ENCODE measurements around the gene ZNF784. TPM values are rescaled to one million over a fixed set of nuclear protein-coding genes. Genes with fewer than 3 reads are reported as not detected.

ZNF784 gene
- total RNA-seq, 6 donors from 2014 or later = 6.8 to 14.7 (median 8.6) TPM

- peaks cover 5 to 18% (median 8%) of the 10 kb centered on the region in 4 donors for H3K36me3 ChIP-seq
- H3K4me3 ChIP-seq = peak overlapping the region; percentile 52 to 96 (median 84)
- 52 to 57% methylated on average over 11 to 14 of the region's 14 CpGs for WGBS, 2 donors
- TF ChIP-seq, protein P1, sequence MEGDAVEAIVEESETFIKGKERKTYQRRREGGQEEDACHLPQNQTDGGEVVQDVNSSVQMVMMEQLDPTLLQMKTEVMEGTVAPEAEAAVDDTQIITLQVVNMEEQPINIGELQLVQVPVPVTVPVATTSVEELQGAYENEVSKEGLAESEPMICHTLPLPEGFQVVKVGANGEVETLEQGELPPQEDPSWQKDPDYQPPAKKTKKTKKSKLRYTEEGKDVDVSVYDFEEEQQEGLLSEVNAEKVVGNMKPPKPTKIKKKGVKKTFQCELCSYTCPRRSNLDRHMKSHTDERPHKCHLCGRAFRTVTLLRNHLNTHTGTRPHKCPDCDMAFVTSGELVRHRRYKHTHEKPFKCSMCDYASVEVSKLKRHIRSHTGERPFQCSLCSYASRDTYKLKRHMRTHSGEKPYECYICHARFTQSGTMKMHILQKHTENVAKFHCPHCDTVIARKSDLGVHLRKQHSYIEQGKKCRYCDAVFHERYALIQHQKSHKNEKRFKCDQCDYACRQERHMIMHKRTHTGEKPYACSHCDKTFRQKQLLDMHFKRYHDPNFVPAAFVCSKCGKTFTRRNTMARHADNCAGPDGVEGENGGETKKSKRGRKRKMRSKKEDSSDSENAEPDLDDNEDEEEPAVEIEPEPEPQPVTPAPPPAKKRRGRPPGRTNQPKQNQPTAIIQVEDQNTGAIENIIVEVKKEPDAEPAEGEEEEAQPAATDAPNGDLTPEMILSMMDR (IDR thresholded peaks at IDR 0.05) = no peak
- no peak for TF ChIP-seq POLR2A (IDR thresholded peaks at IDR 0.05)
- TF ChIP-seq POLR2AphosphoS5 (IDR thresholded peaks at IDR 0.05) = no peak
- no peak for TF ChIP-seq EP300 (IDR thresholded peaks at IDR 0.05)
- H3K27me3 ChIP-seq = no peaks in the 10 kb centered on the region
- H3K9me3 ChIP-seq = no peaks in the 10 kb centered on the region
- DNase-seq = no peak
- peak overlapping the region; percentile 57 to 89 (median 85) for H3K27ac ChIP-seq
- no peak for ATAC-seq (ENCODE audit: low FRiP score in 2 of 2)
- H3K4me1 ChIP-seq = peaks cover 44 to 63% (median 45%) of the 10 kb centered on the region in 4 donors
These were observed 22.7 kb upstream of the ZNF784 start for GRCh38 chr19:55646889-55647731.

DNA sequence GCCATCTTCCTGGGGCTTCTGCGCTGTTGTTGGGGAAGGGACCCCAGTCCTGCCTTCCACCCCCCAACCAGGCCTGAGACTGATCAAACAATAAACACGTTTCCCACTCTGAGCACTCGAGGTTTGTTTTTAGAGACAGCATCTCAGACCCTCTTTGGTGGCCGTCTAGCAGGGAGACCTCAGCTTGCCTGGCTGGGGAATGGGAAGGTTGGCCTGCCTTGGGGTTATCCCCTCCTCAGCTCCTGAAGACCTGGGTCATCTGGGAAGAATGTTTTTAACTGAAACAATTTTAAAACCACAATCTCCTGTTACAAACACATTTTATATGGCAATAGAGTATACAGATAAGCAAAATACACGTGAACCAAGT, 21.1 kb upstream of the ZNF784 start:
- DNase-seq = no peak
- ATAC-seq (ENCODE audit: low FRiP score in 2 of 2) = no peak
- Histone ChIP-seq H3K36me3 (peaks cover 5 to 13% (median 8%) of the 10 kb centered on the region in 4 donors), H3K9me3 (no peaks in the 10 kb centered on the region), H3K27ac (no peak overlapping the region), H3K4me3 (no peak overlapping the region), H3K27me3 (no peaks in the 10 kb centered on the region), H3K4me1 (peaks cover 50 to 80% (median 55%) of the 10 kb centered on the region in 4 donors)
- 69 to 73% methylated on average over 5 of the region's 5 CpGs for WGBS, 2 donors
- TF ChIP-seq EP300 (IDR thresholded peaks at IDR 0.05) = no peak
- TF ChIP-seq, protein P1 (IDR thresholded peaks at IDR 0.05) = no peak
- TF ChIP-seq POLR2AphosphoS5 (IDR thresholded peaks at IDR 0.05) = no peak
- TF ChIP-seq POLR2A (IDR thresholded peaks at IDR 0.05) = no peak

DNA sequence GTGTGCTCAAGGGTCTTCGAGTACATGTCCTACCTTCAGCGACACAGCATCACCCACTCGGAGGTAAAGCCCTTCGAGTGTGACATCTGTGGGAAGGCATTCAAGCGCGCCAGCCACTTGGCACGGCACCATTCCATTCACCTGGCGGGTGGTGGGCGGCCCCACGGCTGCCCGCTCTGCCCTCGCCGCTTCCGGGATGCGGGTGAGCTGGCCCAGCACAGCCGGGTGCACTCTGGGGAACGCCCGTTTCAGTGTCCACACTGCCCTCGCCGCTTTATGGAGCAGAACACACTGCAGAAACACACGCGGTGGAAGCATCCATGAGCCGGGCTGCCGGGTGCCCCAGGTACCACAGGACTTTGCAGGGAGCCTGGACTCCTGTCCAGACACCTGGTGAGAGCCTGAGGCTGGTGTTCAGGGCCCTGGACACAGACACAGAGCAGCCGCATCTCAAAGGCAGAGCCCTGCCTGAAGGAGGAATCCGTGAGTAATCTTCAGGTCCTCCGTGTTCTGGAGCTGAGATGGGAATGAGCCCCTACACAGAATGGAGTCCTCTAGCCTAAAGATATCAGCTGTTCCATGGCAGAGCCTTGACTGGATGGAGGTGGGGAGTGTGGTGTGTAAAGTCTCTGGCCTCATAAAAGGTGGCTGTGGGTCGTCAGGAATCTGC, 20.6 kb upstream of the ZNF784 start:
- Histone ChIP-seq H3K27ac (no peak overlapping the region), H3K9me3 (no peaks in the 10 kb centered on the region), H3K27me3 (no peaks in the 10 kb centered on the region), H3K4me1 (peaks cover 55 to 83% (median 60%) of the 10 kb centered on the region in 4 donors), H3K4me3 (no peak overlapping the region), H3K36me3 (peaks cover 5 to 13% (median 8%) of the 10 kb centered on the region in 4 donors)
- DNase-seq = peak in 1 of 2 donors; percentile 83
- TF ChIP-seq, protein P1 (IDR thresholded peaks at IDR 0.05) = no peak
- no peak for TF ChIP-seq EP300 (IDR thresholded peaks at IDR 0.05)
- no peak for TF ChIP-seq POLR2AphosphoS5 (IDR thresholded peaks at IDR 0.05)
- no peak for TF ChIP-seq POLR2A (IDR thresholded peaks at IDR 0.05)
- 89 to 90% methylated on average over 20 to 21 of the region's 28 CpGs for WGBS, 2 donors
- ATAC-seq (ENCODE audit: low FRiP score in 2 of 2) = no peak

GRCh38 chr19:55644191-55644833, 19.9 kb upstream of the ZNF784 start:
- H3K27ac ChIP-seq = peak overlapping the region; percentile 77 to 94 (median 91)
- 48 to 52% methylated on average over 11 to 12 of the region's 12 CpGs for WGBS, 2 donors
- peak overlapping the region; percentile 74 to 96 (median 86) for H3K4me3 ChIP-seq
- no peaks in the 10 kb centered on the region for H3K9me3 ChIP-seq
- no peak for ATAC-seq (ENCODE audit: low FRiP score in 2 of 2)
- no peak for DNase-seq
- TF ChIP-seq, protein P1 (IDR thresholded peaks at IDR 0.05) = no peak
- no peak for TF ChIP-seq POLR2A (IDR thresholded peaks at IDR 0.05)
- TF ChIP-seq POLR2AphosphoS5 (IDR thresholded peaks at IDR 0.05) = no peak
- no peak for TF ChIP-seq EP300 (IDR thresholded peaks at IDR 0.05)
- peaks cover 5 to 13% (median 8%) of the 10 kb centered on the region in 4 donors for H3K36me3 ChIP-seq
- H3K4me1 ChIP-seq = peaks cover 58 to 83% (median 63%) of the 10 kb centered on the region in 4 donors
- H3K27me3 ChIP-seq = no peaks in the 10 kb centered on the region
